Measurements from ENCODE around the gene SYCE3. TPM values are rescaled to one million over a fixed set of nuclear protein-coding genes. Genes with fewer than 3 reads are reported as not detected.
A peak's percentile ranks its signal among the peaks of the same experiment; 100 is the strongest.

Gene SYCE3
- total RNA-seq, 2 experiments from 2014 or later: not detected

DNA sequence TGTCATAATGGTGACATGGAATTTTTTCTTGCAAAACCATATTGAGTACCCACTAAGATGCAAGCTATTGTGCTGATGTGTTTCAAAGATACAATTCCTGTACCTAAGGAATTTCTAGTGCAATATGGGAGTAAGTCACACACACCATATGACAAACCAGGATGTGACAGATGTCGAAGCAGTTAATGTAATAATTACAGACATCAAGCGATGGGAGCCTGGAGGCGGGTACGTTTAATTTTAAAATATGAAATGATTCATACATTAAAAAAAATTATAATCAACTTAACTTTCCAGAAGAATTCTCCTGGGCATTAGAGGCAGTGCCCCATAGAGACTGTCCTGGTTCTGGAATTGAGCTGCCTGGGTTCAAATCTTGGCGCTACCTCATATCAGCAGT lies 6.0 kb downstream of the SYCE3 start:
- intact Hi-C loops (cut with micrococcal nuclease): no loop called here
- no peak overlapping the region for H3K27ac Mint-ChIP-seq
- CTCF ChIA-PET: interaction anchor here (0.7 to 2.7 kb wide), 4 partner anchors 8 to 31 kb away, joined by 6 to 11 read pairs (median 6); partner anchors contain the start of gene SCO2
- H3K4me1 Mint-ChIP-seq (ENCODE audit: low read depth): peaks cover 8% of the 10 kb centered on the region
- no peak overlapping the region for H3K4me3 Mint-ChIP-seq
- DNase-seq (no peak), ATAC-seq (no peak)
- TF ChIP-seq, protein P1, sequence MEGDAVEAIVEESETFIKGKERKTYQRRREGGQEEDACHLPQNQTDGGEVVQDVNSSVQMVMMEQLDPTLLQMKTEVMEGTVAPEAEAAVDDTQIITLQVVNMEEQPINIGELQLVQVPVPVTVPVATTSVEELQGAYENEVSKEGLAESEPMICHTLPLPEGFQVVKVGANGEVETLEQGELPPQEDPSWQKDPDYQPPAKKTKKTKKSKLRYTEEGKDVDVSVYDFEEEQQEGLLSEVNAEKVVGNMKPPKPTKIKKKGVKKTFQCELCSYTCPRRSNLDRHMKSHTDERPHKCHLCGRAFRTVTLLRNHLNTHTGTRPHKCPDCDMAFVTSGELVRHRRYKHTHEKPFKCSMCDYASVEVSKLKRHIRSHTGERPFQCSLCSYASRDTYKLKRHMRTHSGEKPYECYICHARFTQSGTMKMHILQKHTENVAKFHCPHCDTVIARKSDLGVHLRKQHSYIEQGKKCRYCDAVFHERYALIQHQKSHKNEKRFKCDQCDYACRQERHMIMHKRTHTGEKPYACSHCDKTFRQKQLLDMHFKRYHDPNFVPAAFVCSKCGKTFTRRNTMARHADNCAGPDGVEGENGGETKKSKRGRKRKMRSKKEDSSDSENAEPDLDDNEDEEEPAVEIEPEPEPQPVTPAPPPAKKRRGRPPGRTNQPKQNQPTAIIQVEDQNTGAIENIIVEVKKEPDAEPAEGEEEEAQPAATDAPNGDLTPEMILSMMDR (IDR thresholded peaks at IDR 0.05): no peak
- no peaks in the 10 kb centered on the region for H3K36me3 Mint-ChIP-seq (ENCODE audit: low read depth)
- POLR2A ChIA-PET: interaction anchor here (0.8 to 4.1 kb wide), 6 partner anchors 9 to 32 kb away, joined by 3 to 17 read pairs (median 4); partner anchors contain the start of genes KLHDC7B and SCO2
- no peaks in the 10 kb centered on the region for H3K27me3 Mint-ChIP-seq
- no peaks in the 10 kb centered on the region for H3K9me3 Mint-ChIP-seq

DNA sequence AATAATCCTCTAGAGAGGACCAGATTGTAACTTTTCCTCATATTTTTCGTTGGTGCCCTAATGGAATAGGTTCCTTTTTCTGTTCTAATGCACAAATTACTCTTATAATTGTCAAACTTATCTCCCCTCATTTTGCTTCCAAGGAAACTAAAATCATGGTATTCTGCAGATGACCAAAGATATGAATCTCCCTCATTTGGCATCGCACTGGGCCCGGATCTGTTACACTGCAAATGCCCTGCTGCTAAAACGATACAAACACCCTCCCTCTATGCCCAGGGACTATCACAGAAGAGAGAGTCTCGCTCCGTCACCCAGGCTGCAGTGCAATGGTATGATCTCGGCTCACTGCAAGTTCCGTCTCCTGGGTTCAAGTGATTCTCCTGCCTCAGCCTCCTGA lies 9.4 kb downstream of the SYCE3 start:
- intact Hi-C loops (cut with micrococcal nuclease): no loop called here
- H3K4me3 Mint-ChIP-seq: no peak overlapping the region
- ATAC-seq: no peak
- no peaks in the 10 kb centered on the region for H3K9me3 Mint-ChIP-seq
- DNase-seq: no peak
- CTCF ChIA-PET: interaction anchor here (0.8 to 1.9 kb wide), 3 partner anchors 10 to 68 kb away, joined by 4 to 5 read pairs (median 4); partner anchors contain the start of genes SCO2 and SYCE3
- TF ChIP-seq, protein P1 (IDR thresholded peaks at IDR 0.05): no peak
- H3K4me1 Mint-ChIP-seq (ENCODE audit: low read depth): peaks cover 12% of the 10 kb centered on the region
- no peaks in the 10 kb centered on the region for H3K27me3 Mint-ChIP-seq
- no peaks in the 10 kb centered on the region for H3K36me3 Mint-ChIP-seq (ENCODE audit: low read depth)
- H3K27ac Mint-ChIP-seq: no peak overlapping the region
- POLR2A ChIA-PET: interaction anchor here (1.3 kb wide), 1 partner anchor 18 kb away, joined by 4 read pairs; no protein-coding TSS in a partner anchor

GRCh38 chr22:50551160-50551752 lies 11.5 kb downstream of the SYCE3 start:
- no peak for ATAC-seq
- Mint-ChIP-seq H3K27me3 (no peaks in the 10 kb centered on the region), H3K27ac (no peak overlapping the region), H3K36me3 (ENCODE audit: low read depth) (no peaks in the 10 kb centered on the region), H3K4me3 (no peak overlapping the region), H3K4me1 (ENCODE audit: low read depth) (peaks cover 17% of the 10 kb centered on the region), H3K9me3 (no peaks in the 10 kb centered on the region)
- ChIA-PET POLR2A (interaction anchor here (0.9 to 5.7 kb wide), 7 partner anchors 9 to 77 kb away, joined by 3 to 43 read pairs (median 4); partner anchors contain the start of genes ARSA, CHKB, SCO2 and SYCE3), CTCF (interaction anchor here (2.9 to 3.0 kb wide), 2 partner anchors 12 to 26 kb away, joined by 15 to 17 read pairs; partner anchors contain the start of genes SCO2 and SYCE3)
- TF ChIP-seq, protein P1 (IDR thresholded peaks at IDR 0.05): no peak
- DNase-seq: no peak
- intact Hi-C loops (cut with micrococcal nuclease): no loop called here

GRCh38 chr22:50550395-50550794 lies 12.3 kb downstream of the SYCE3 start:
- TF ChIP-seq, protein P1 (IDR thresholded peaks at IDR 0.05): no peak
- H3K27me3 Mint-ChIP-seq: no peaks in the 10 kb centered on the region
- intact Hi-C loops (cut with micrococcal nuclease): no loop called here
- ATAC-seq (no peak), DNase-seq (no peak)
- H3K4me3 Mint-ChIP-seq: peak overlapping the region; percentile 80
- H3K4me1 Mint-ChIP-seq (ENCODE audit: low read depth): peaks cover 25% of the 10 kb centered on the region
- peak overlapping the region; percentile 75 for H3K27ac Mint-ChIP-seq
- POLR2A ChIA-PET: interaction anchor here (0.9 to 5.7 kb wide), 8 partner anchors 9 to 77 kb away, joined by 3 to 43 read pairs (median 4); partner anchors contain the start of genes ARSA, CHKB, SCO2 and SYCE3
- no peaks in the 10 kb centered on the region for H3K36me3 Mint-ChIP-seq (ENCODE audit: low read depth)
- H3K9me3 Mint-ChIP-seq: no peaks in the 10 kb centered on the region
- CTCF ChIA-PET: interaction anchor here (1.0 to 3.0 kb wide), 4 partner anchors 8 to 70 kb away, joined by 4 to 17 read pairs (median 13); partner anchors contain the start of genes SCO2 and SYCE3
